Heart left ventricle (tissue), 16 donors: Measurements from ENCODE around the gene TMEM30B. TPM values are rescaled to one million over a fixed set of nuclear protein-coding genes. Genes with fewer than 3 reads are reported as not detected.
"Not testable (repeated sequence)": the region's sequence is repeated elsewhere in the genome, so short reads cannot be mapped to it uniquely, and the experiment has no call there.

Experiments
- ATAC-seq, 4 donors: fragments of 200-7000 bp; cut with Tn5 transposase; one replicate each; pipeline ENCODE4 v1.9.1; 2020 to 2022; ENCODE audit warnings: moderate library complexity in 4 of 4, mild to moderate bottlenecking in 3 of 4, moderate number of reproducible peaks in 1 of 4
- DNase-seq, 5 donors: peaks; one replicate each; pipeline ENCODE4 v3.0.0-alpha.2; 2020
- H3K27ac ChIP-seq, 12 donors: fragments of 200-600 bp; sonication (generic) in 4 of 12; one replicate each; pipeline versions ENCODE4 v1.5.0 to v1.8.0; 2016 to 2022; ENCODE audit warnings: mild to moderate bottlenecking in 2 of 12
- H3K27me3 ChIP-seq, 9 donors: fragments of 200-600 bp; sonication (generic) in 2 of 9; one replicate each; pipeline versions ENCODE4 v1.5.1 to v1.8.0; 2016 to 2022; ENCODE audit warnings: mild to moderate bottlenecking in 3 of 9
- H3K36me3 ChIP-seq, 9 donors: fragments of 200-600 bp; sonication (generic) in 2 of 9; one replicate each; pipeline versions ENCODE4 v1.5.0 to v1.8.0; 2018 to 2022; ENCODE audit warnings: mild to moderate bottlenecking in 2 of 9
- H3K4me1 ChIP-seq, 12 donors: fragments of 200-600 bp; sonication (generic) in 4 of 12; one replicate each; pipeline versions ENCODE4 v1.5.0 to v1.8.0; 2016 to 2022; ENCODE audit warnings: mild to moderate bottlenecking in 3 of 12
- H3K4me3 ChIP-seq, 12 donors: fragments of 200-600 bp; sonication (generic) in 4 of 12; one replicate each; pipeline versions ENCODE4 v1.5.0 to v1.8.0; 2017 to 2022; ENCODE audit warnings: mild to moderate bottlenecking in 9 of 12, moderate library complexity in 4 of 12
- H3K9me3 ChIP-seq, 12 donors: fragments of 200-600 bp; sonication (generic) in 4 of 12; one replicate each; pipeline versions ENCODE4 v1.5.0 to v1.8.0; 2016 to 2022; ENCODE audit warnings: mild to moderate bottlenecking in 1 of 12
- POLR2A ChIP-seq, 2 donors: fragments of 450-650 bp; IDR thresholded peaks; one replicate each; pipeline ENCODE4 v1.6.1; 2017; ENCODE audit warnings: antibody characterized with exemption in 2 of 2, mild to moderate bottlenecking in 2 of 2, moderate library complexity in 2 of 2
- WGBS, 4 donors: extraction: QIAGEN DNeasy Blood & Tissue Kit in 2 of 4; methylation state at CpG; one replicate each; pipeline versions ENCODE4 v1.1.5 to v1.1.7; 2013 to 2018; 5-methylcytosine and 5-hydroxymethylcytosine counted together
- intact Hi-C, 10 donors: fragments of 100-400 bp; cut with DNase I; formaldehyde crosslinking; loops; one replicate each; pipeline versions ENCODE4 v1.11.1 to v1.14.2; 2022
- polyA plus RNA-seq, 2 donors: library from polyadenylated mRNA; stranded (reverse); fragments of 200-250 nt; gene quantifications; one replicate each; pipeline ENCODE4 v1.2.3, GENCODE V29; 2013
- total RNA-seq, 9 donors: library from RNA; depleted of rRNA in 2 of 9; stranded (reverse); fragments of >200 nt in 2 of 9; fragmentation: NEBNext Ultra II Directional in 3 of 9; extraction: Animal tissue kit (Norgen Biotek cat#: 25700) in 3 of 9; gene quantifications; one replicate each; pipeline versions ENCODE4 v1.1.0 to v1.2.4, GENCODE V29; 2016 to 2023
- TF ChIP-seq, protein P1 (sequence below), 12 donors: fragments of 200-600 bp; sonication (generic) in 4 of 12; IDR thresholded peaks; one replicate each; pipeline versions ENCODE4 v1.5.0 to v1.8.0; 2018 to 2022; ENCODE audit warnings: antibody characterized with exemption in 12 of 12, mild to moderate bottlenecking in 5 of 12
- donor health status: ischemic (EF 13 %, LVEDD 7.1; RV severe dilation, severe dysfunction).
- donor health status: healthy with polysubstance abuse.
- donor health status: DM: no; HTN: yes; CAD: no.
- donor health status: DM: no; HTN: no; CAD: no.
- donor health status: ischemic (EF 25% LVEDD 6.9; RV normal size, moderate dysfunction).
- donor health status: ischemic (EF 25% LVEDD 5.7; RV mildly dilated, moderate dysfunction).
- donor health status: healthy.
- donor health status: DM: yes; HTN: yes; CAD: no.
- donor health status: ischemic (EF 35%, LVEDD 5.7; RV mildly dilated, moderate dysfunction).
- donor health status: nonischemic (EF 11% LVEDD 7.7; RV severe dilation, severe dysfunction).
- donor health status: DM: yes; HTN: yes; CAD: no.
- donor health status: PGD.
- donor health status: ischemic (EF 29% LVEDD 5.4; RV normal size, mild dysfunction).
- donor health status: nonischemic (EF 23%, LVEDD 6.1; RV moderate dilation, normal function).

The TMEM30B gene
- total and polyA plus RNA-seq, 11 donors: 0.11 to 2.4 (median 0.38) TPM

DNA sequence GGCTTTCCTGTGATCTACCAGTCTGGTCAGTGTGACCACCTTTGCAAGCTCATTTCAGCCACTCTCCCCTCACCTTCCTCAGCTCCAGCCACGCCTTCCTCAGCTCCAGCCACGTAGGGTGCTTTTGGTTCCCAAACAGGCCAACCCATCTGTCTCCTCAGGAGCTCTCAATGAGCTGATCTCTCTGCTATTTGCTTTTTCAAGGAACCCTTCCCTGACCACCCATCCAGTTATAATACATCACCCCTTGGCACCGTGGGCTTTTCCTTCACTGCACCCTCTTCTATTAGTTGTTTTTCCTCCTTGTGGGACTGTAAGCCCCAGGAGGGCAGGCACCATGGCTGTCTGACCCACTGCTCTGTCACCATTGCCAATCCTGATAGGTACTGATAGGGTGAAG is 37.9 kb upstream of the TMEM30B start:
- DNase-seq (no peak), ATAC-seq (no peak)
- 87 to 93% (median 88%) methylated on average over 3 of the region's 3 CpGs for WGBS, 4 donors
- no peaks in the 10 kb centered on the region for H3K36me3 ChIP-seq
- intact Hi-C loops: no loop called here
- H3K9me3 ChIP-seq: no peaks in the 10 kb centered on the region
- peaks cover 0 to 18% (median 7%) of the 10 kb centered on the region in 12 donors for H3K4me1 ChIP-seq
- H3K27me3 ChIP-seq: peaks cover 0 to 20% (median 4%) of the 10 kb centered on the region in 9 donors
- no peak overlapping the region for H3K4me3 ChIP-seq
- no peak for TF ChIP-seq POLR2A (IDR thresholded peaks at IDR 0.05)
- TF ChIP-seq, protein P1, sequence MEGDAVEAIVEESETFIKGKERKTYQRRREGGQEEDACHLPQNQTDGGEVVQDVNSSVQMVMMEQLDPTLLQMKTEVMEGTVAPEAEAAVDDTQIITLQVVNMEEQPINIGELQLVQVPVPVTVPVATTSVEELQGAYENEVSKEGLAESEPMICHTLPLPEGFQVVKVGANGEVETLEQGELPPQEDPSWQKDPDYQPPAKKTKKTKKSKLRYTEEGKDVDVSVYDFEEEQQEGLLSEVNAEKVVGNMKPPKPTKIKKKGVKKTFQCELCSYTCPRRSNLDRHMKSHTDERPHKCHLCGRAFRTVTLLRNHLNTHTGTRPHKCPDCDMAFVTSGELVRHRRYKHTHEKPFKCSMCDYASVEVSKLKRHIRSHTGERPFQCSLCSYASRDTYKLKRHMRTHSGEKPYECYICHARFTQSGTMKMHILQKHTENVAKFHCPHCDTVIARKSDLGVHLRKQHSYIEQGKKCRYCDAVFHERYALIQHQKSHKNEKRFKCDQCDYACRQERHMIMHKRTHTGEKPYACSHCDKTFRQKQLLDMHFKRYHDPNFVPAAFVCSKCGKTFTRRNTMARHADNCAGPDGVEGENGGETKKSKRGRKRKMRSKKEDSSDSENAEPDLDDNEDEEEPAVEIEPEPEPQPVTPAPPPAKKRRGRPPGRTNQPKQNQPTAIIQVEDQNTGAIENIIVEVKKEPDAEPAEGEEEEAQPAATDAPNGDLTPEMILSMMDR (IDR thresholded peaks at IDR 0.05): no peak
- H3K27ac ChIP-seq: no peak overlapping the region

DNA sequence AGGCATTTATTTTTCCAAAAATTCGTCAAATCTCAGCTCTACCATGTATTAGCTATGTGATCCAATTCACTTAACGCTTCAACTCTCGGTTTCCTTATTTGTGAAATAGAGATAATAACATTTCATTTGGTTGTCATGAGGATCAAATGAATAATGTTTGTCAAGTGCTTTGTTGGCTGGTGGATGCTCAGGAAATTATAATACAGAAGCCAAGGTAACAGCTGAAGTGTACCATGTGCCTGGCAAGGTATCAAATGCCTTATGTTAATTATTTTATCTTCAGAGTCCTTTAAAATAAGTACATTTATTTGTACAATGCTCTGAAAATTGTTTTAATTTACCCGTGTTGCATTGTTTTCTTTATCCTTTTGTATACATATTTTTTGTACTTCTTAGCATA is 34.2 kb upstream of the TMEM30B start:
- Histone ChIP-seq H3K4me3 (no peak overlapping the region), H3K27ac (no peak overlapping the region), H3K9me3 (peaks cover 0 to 11% (median 1%) of the 10 kb centered on the region in 12 donors), H3K4me1 (no peaks in the 10 kb centered on the region), H3K27me3 (no peaks in the 10 kb centered on the region), H3K36me3 (no peaks in the 10 kb centered on the region)
- WGBS, 4 donors: 87 to 90% (median 90%) methylated on average over 4 of the region's 4 CpGs
- ATAC-seq: no peak
- TF ChIP-seq, protein P1 (IDR thresholded peaks at IDR 0.05): no peak
- no peak for TF ChIP-seq POLR2A (IDR thresholded peaks at IDR 0.05)
- DNase-seq: no peak
- intact Hi-C loops: no loop called here

DNA sequence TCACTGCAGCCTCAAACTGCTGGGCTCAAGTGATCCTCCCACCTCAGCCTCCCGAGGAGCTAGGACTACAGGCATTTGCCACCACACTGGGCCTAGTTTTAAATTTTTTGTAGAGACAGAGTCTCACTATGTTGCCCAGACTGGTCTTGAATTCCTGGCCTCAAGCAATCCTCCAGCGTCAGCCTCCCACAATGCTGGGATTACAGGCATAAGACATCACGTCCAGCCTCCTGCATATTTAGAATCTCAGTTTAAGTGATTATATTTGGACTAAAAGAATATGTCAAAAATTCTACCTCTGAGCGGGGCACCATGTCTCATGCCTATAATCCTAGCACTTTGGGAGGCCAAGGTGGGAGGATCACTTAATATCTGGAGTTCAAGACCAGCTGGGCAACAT is 27.6 kb upstream of the TMEM30B start:
- not testable (repeated sequence) for H3K4me1 ChIP-seq, H3K36me3 ChIP-seq, H3K27me3 ChIP-seq, DNase-seq, H3K4me3 ChIP-seq
- ATAC-seq: peak in 1 of 4 donors; percentile 10
- intact Hi-C loops: loop anchor here in 2 of 10 donors (10.0 kb wide), 2 partner anchors 126 to 416 kb away; no protein-coding TSS in a partner anchor
- H3K9me3 ChIP-seq: peaks cover 0 to 31% (median 2%) of the 10 kb centered on the region in 12 donors
- WGBS, 4 donors: 78 to 86% (median 79%) methylated on average over 4 of the region's 4 CpGs
- peak overlapping the region in 11 of 12 donors; percentile 33 to 73 (median 56) for H3K27ac ChIP-seq

DNA sequence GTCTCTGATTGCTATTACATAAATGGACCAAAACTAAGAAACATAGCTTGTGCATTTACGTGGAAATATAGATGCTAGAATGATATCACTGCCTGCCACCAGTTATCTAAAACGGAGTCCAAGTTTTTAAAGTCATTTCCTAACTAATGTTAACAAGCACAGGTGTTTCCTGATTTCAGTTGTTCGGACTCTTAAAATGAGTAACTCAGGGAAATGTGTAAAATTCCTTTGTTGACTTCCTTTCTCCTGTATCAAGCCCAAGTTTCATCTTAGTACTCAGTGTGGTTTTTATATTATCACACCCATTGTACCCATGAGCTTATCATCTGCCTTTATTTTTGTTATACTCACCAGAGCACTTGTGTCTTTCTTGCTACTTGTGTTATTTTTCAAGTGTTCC is 27.1 kb upstream of the TMEM30B start:
- H3K27ac ChIP-seq: peak overlapping the region in 10 of 12 donors; percentile 33 to 73 (median 56)
- intact Hi-C loops: loop anchor here in 2 of 10 donors (10.0 kb wide), 2 partner anchors 127 to 417 kb away; no protein-coding TSS in a partner anchor
- peak; percentile 58 to 94 (median 74) for ATAC-seq
- 32 to 37% (median 35%) methylated on average over 3 of the region's 3 CpGs for WGBS, 4 donors
- TF ChIP-seq POLR2A (IDR thresholded peaks at IDR 0.05): no peak
- TF ChIP-seq, protein P1 (IDR thresholded peaks at IDR 0.05): no peak
- no peaks in the 10 kb centered on the region for H3K27me3 ChIP-seq
- peaks cover 0 to 9% (median 2%) of the 10 kb centered on the region in 12 donors for H3K4me1 ChIP-seq
- H3K36me3 ChIP-seq: no peaks in the 10 kb centered on the region
- no peak overlapping the region for H3K4me3 ChIP-seq
- no peak for DNase-seq
- H3K9me3 ChIP-seq: peaks cover 0 to 28% (median 2%) of the 10 kb centered on the region in 12 donors

DNA sequence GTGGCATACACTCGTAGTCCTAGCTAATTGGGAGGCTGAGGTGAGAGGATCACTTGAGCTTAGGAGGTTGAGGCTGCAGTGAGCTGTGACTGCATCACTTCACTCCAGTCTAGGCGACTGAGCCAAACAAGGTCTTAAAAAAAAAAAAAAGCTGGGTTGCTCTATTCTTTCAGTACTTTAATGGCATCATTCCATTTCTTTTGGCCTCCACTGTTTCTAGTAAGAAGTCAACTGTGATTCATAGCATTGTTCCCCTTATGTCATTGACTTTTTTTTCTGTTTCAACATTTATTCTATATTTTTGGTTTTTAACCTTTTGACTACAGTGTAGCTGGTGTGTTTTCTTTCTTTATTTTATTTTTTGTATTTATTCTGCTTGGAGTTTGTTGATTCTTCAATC is 23.6 kb upstream of the TMEM30B start:
- 93 to 98% (median 95%) methylated on average over 2 of the region's 2 CpGs for WGBS, 4 donors
- intact Hi-C loops: loop anchor here in 2 of 10 donors (10.0 kb wide), 2 partner anchors 130 to 420 kb away; no protein-coding TSS in a partner anchor
- DNase-seq: no peak
- Histone ChIP-seq H3K4me1 (peaks cover 0 to 9% (median 2%) of the 10 kb centered on the region in 12 donors), H3K27me3 (no peaks in the 10 kb centered on the region), H3K9me3 (peaks cover 0 to 28% (median 0%) of the 10 kb centered on the region in 12 donors), H3K4me3 (no peak overlapping the region), H3K36me3 (no peaks in the 10 kb centered on the region), H3K27ac (no peak overlapping the region)
- no peak for ATAC-seq
- TF ChIP-seq, protein P1 (IDR thresholded peaks at IDR 0.05): no peak
- no peak for TF ChIP-seq POLR2A (IDR thresholded peaks at IDR 0.05)
